GM12875 (cell line): ENCODE measurements around the gene PCGF3.

Experiments
- H3K4me3 ChIP-seq: one replicate; pipeline ENCODE4 v1.5.1; 2011; ENCODE audit warnings: low read depth, low read length, control low read depth
- TF ChIP-seq, protein P1 (sequence below): IDR thresholded peaks from 2 replicates; pipeline ENCODE4 v1.5.1; 2011; ENCODE audit warnings: low read depth, mild to moderate bottlenecking, control low read depth, inconsistent platforms, low read length, moderate library complexity, borderline replicate concordance; ENCODE audit not compliant: insufficient read depth

The PCGF3 gene

GRCh38 chr4:760616-761015 lies 55.0 kb downstream of the PCGF3 start:
- H3K4me3 ChIP-seq, result no peak overlapping the region
- TF ChIP-seq, protein P1, sequence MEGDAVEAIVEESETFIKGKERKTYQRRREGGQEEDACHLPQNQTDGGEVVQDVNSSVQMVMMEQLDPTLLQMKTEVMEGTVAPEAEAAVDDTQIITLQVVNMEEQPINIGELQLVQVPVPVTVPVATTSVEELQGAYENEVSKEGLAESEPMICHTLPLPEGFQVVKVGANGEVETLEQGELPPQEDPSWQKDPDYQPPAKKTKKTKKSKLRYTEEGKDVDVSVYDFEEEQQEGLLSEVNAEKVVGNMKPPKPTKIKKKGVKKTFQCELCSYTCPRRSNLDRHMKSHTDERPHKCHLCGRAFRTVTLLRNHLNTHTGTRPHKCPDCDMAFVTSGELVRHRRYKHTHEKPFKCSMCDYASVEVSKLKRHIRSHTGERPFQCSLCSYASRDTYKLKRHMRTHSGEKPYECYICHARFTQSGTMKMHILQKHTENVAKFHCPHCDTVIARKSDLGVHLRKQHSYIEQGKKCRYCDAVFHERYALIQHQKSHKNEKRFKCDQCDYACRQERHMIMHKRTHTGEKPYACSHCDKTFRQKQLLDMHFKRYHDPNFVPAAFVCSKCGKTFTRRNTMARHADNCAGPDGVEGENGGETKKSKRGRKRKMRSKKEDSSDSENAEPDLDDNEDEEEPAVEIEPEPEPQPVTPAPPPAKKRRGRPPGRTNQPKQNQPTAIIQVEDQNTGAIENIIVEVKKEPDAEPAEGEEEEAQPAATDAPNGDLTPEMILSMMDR, result no peak

- no peak overlapping the region for H3K4me3 ChIP-seq
- TF ChIP-seq, protein P1, result no peak
Observed at GRCh38 chr4:761086-761485, 55.5 kb downstream of the PCGF3 start.

DNA sequence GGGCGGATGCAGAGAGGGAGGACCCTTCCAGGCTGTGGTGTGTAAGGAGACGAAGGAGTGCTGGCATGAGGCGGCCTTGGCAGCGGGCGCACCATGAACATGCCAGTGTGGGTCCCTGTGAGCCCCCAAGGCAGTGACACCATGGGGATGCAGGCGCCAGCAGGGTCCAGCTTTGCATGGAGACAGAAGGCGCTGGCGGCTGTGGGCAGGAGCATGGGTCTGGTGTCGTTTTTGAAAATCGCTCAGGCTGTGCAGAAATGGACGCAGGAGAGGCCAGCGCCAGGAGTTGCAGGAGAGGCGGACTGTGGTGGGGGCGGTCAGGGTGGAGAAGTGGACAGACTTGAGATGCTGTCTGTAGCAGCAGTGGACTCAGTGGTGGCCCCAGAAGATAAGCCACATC lies 56.1 kb downstream of the PCGF3 start:
- H3K4me3 ChIP-seq, result no peak overlapping the region
- TF ChIP-seq, protein P1, result no peak

GRCh38 chr4:762211-763190 lies 56.9 kb downstream of the PCGF3 start:
- TF ChIP-seq, protein P1, result no peak
- H3K4me3 ChIP-seq, result no peak overlapping the region

DNA sequence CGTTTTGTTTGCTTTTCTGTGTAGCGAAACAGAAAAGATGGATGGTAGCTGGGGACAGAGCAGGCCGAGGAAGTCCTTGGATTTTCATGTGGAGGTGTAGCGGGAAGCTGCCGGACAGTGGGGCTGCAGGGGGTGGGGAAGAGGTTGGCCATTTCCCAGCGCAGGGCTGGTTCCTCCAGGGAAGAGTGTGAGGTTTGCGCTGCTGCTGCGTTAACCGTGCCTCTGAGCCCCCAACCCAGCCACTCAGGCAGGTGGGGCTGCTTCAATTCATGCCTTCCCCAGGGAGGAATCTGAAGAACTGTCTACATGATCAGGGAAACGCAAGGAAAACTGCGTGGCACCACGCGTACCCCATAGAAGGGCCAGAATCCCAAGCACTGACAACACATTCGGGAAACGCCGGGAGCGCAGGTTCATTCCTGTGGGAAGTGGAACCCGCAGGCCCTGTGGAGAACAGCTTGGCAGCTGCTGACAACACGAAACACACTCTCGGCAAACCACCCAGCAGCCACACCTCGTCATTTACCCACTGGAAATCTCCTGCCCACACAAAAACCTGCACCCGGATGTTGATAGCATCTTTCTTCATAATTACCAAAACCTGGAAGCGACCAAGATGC lies 57.7 kb downstream of the PCGF3 start:
- TF ChIP-seq, protein P1, result no peak
- H3K4me3 ChIP-seq, result no peak overlapping the region

GRCh38 chr4:763922-764321 lies 58.3 kb downstream of the PCGF3 start:
- TF ChIP-seq, protein P1, result no peak
- no peak overlapping the region for H3K4me3 ChIP-seq
